DND-41 (cell line): ENCODE measurements around the gene RNF38.

ENCODE experiments used
- ATAC-seq: fragments of 200-7000 bp; cut with Tn5 transposase; 3 replicates; pipeline ENCODE4 v1.9.1; 2021; ENCODE audit warnings: low read depth; ENCODE audit not compliant: insufficient read depth
- DNase-seq: peaks from one replicate; pipeline ENCODE4 v3.0.0-alpha.2; 2020
- H2AFZ ChIP-seq: 2 replicates; pipeline ENCODE4 v1.6.0; 2012; ENCODE audit warnings: low read depth, low read length
- H3K27ac ChIP-seq: 2 replicates; pipeline ENCODE4 v1.5.1; 2012; ENCODE audit warnings: low read length, inconsistent platforms
- H3K27me3 ChIP-seq: fragments of 200-600 bp; sonication (generic); 2 replicates; pipeline ENCODE4 v1.6.0; 2012; ENCODE audit warnings: low read length, mild to moderate bottlenecking, inconsistent platforms; ENCODE audit not compliant: insufficient read depth, poor library complexity
- H3K36me3 ChIP-seq: 2 replicates; pipeline ENCODE4 v1.5.1; 2012; ENCODE audit warnings: low read length, inconsistent platforms; ENCODE audit not compliant: insufficient read depth
- H3K4me1 ChIP-seq: 2 replicates; pipeline ENCODE4 v1.5.1; 2012; ENCODE audit warnings: mild to moderate bottlenecking, low read length; ENCODE audit not compliant: insufficient read depth
- H3K4me2 ChIP-seq: 2 replicates; pipeline ENCODE4 v1.6.0; 2012; ENCODE audit warnings: mild to moderate bottlenecking, moderate library complexity, low read length, inconsistent platforms; ENCODE audit not compliant: insufficient read depth
- H3K4me3 ChIP-seq, 2 experiments: fragments of 200-600 bp in 1 of 2; shearing (Covaris generic) in 1 of 2; 2 replicates each; pipeline ENCODE4 v1.5.1; 2012 to 2016; ENCODE audit warnings: inconsistent platforms in 2 of 2, low read length in 2 of 2, mild to moderate bottlenecking in 2 of 2, low read depth in 1 of 2, moderate library complexity in 1 of 2
- H3K79me2 ChIP-seq: 2 replicates; pipeline ENCODE4 v1.6.0; 2012; ENCODE audit warnings: low read length, inconsistent platforms; ENCODE audit not compliant: insufficient read depth
- H3K9ac ChIP-seq: 2 replicates; pipeline ENCODE4 v1.6.0; 2012; ENCODE audit warnings: low read depth, mild to moderate bottlenecking, inconsistent platforms, low read length, moderate library complexity
- H3K9me3 ChIP-seq: 2 replicates; pipeline ENCODE4 v1.5.1; 2012; ENCODE audit warnings: low read length, moderate library complexity, mild to moderate bottlenecking, inconsistent platforms; ENCODE audit not compliant: insufficient read depth, severe bottlenecking
- H4K20me1 ChIP-seq: 2 replicates; pipeline ENCODE4 v1.6.0; 2012; ENCODE audit warnings: low read length; ENCODE audit not compliant: insufficient read depth
- EZH2 ChIP-seq: IDR thresholded peaks from 3 replicates; pipeline ENCODE4 v1.6.1; 2012; ENCODE audit warnings: borderline replicate concordance, low read depth, mild to moderate bottlenecking, moderate library complexity, low read length, inconsistent platforms; ENCODE audit not compliant: severe bottlenecking
- TF ChIP-seq, protein P1 (sequence below): IDR thresholded peaks from 2 replicates; pipeline ENCODE4 v1.5.1; 2012; ENCODE audit warnings: borderline replicate concordance, low read length, moderate library complexity, mild to moderate bottlenecking; ENCODE audit not compliant: poor library complexity, severe bottlenecking; ENCODE audit errors: extremely low read depth

The RNF38 gene

DNA sequence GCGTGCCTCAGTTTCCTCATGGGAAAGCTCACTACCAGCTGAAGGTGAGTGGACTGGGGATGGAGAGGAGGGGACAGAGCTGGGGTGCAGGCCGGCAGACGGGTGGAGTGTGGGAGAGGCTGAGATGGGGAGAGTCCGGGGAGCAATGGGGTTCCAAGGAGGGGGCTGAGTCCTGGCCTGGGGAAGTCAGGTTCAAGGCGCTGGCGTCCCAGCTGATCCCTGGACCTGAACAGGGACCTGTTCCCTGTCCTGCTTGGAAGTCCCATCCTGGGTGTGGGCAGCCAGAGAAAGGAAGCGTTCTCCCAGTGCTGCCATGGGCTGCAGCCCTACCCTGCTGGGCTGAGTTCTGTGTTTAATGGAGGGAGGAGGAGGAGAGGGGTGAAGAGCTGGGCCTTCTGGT, 80.9 kb downstream of the RNF38 start:
- TF ChIP-seq EZH2, result no peak
- TF ChIP-seq, protein P1, sequence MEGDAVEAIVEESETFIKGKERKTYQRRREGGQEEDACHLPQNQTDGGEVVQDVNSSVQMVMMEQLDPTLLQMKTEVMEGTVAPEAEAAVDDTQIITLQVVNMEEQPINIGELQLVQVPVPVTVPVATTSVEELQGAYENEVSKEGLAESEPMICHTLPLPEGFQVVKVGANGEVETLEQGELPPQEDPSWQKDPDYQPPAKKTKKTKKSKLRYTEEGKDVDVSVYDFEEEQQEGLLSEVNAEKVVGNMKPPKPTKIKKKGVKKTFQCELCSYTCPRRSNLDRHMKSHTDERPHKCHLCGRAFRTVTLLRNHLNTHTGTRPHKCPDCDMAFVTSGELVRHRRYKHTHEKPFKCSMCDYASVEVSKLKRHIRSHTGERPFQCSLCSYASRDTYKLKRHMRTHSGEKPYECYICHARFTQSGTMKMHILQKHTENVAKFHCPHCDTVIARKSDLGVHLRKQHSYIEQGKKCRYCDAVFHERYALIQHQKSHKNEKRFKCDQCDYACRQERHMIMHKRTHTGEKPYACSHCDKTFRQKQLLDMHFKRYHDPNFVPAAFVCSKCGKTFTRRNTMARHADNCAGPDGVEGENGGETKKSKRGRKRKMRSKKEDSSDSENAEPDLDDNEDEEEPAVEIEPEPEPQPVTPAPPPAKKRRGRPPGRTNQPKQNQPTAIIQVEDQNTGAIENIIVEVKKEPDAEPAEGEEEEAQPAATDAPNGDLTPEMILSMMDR, result no peak
- ATAC-seq (no peak), DNase-seq (no peak)
- Histone ChIP-seq H3K4me2 (no peak overlapping the region), H3K9me3 (no peaks in the 10 kb centered on the region), H3K27ac (no peak overlapping the region), H3K27me3 (no peaks in the 10 kb centered on the region), H3K4me3 (no peak overlapping the region), H3K79me2 (no peaks in the 10 kb centered on the region), H2AFZ (no peak overlapping the region), H3K36me3 (no peaks in the 10 kb centered on the region), H3K4me1 (no peaks in the 10 kb centered on the region), H3K9ac (no peak overlapping the region), H4K20me1 (no peaks in the 10 kb centered on the region)

DNA sequence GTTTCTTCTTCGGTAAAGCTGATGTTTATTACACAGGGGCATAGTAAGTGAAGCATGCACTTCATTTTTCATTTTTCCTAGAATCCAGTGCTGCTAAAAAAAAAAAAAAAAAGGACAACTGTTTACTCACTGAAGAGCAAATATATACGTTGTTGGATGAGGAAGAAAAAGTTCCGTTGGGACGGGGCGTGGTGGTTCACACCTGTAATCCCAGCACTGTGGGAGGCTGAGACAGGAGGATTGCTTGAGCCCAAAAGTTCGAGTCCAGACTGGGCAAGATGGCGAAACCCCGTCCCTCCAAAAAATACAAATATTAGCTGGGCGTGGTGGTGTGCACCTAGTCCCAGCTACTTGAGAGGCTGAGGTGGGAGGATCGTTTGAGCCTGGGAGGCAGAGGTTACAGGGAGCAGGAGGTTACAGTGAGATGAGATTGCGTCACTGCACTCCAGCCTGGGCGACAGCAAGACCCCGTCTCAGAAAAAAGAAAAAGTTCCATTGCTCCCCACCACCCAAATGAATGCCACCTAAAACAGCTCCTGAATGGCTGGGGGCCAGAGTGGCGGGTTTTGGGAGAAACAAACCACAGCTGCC, 81.8 kb downstream of the RNF38 start:
- Histone ChIP-seq H3K4me1 (no peaks in the 10 kb centered on the region), H3K36me3 (no peaks in the 10 kb centered on the region), H4K20me1 (no peaks in the 10 kb centered on the region), H3K27ac (no peak overlapping the region), H3K79me2 (no peaks in the 10 kb centered on the region), H3K27me3 (no peaks in the 10 kb centered on the region), H3K9me3 (no peaks in the 10 kb centered on the region), H3K4me3 (no peak overlapping the region), H2AFZ (no peak overlapping the region), H3K4me2 (no peak overlapping the region), H3K9ac (no peak overlapping the region)
- ATAC-seq (no peak), DNase-seq (no peak)
- TF ChIP-seq, protein P1, result no peak
- TF ChIP-seq EZH2, result no peak

DNA sequence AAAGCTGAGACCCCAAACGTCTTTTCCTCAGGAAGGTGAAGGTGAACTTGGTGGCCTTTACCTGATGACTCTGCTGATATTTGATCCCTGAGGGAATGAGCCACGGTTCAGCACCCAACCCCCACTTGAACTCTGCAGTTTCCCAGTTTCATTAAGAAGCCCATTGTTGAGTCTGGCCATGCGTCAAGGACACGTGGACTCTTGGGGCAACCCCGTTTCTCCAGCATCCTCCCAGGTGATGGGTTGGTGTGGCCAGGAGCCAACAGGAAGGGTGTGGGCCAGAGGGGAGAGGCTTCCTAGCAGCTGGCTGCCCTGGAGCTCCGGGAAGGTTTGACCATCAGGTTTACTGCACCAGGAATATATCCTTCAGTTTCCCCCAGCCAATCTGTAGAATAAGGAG, 82.3 kb downstream of the RNF38 start:
- Histone ChIP-seq H3K9ac (no peak overlapping the region), H3K36me3 (no peaks in the 10 kb centered on the region), H3K4me1 (no peaks in the 10 kb centered on the region), H3K27ac (no peak overlapping the region), H3K9me3 (no peaks in the 10 kb centered on the region), H3K4me2 (no peak overlapping the region), H2AFZ (no peak overlapping the region), H3K27me3 (no peaks in the 10 kb centered on the region), H3K4me3 (no peak overlapping the region), H3K79me2 (no peaks in the 10 kb centered on the region), H4K20me1 (no peaks in the 10 kb centered on the region)
- DNase-seq (no peak), ATAC-seq (no peak)
- TF ChIP-seq EZH2, result no peak
- TF ChIP-seq, protein P1, result no peak
